ENCODE measurements around the gene FIBP. TPM values are rescaled to one million over a fixed set of nuclear protein-coding genes. Genes with fewer than 3 reads are reported as not detected.

The FIBP gene
- 110 TPM for total RNA-seq

- Histone ChIP-seq H3K36me3 (ENCODE audit: control insufficient read depth in 3 of 3, insufficient read depth in 3 of 3, low read length in 3 of 3) (peaks cover 24 to 33% (median 32%) of the 10 kb centered on the region in 3 donors), H3K4me3 (ENCODE audit: low read length in 3 of 3) (peak within 1 kb of the TSS; percentile 89 to 96 (median 92)), H3K27ac (ENCODE audit: low read depth, low read length) (peak within 1 kb of the TSS; percentile 89), H3K27me3 (ENCODE audit: control insufficient read depth in 3 of 3, insufficient read depth in 3 of 3, low read length in 3 of 3) (no peaks in the 10 kb centered on the region), H3K4me1 (ENCODE audit: control insufficient read depth in 3 of 3, insufficient read depth in 3 of 3, low read length in 3 of 3) (peaks cover 48 to 66% (median 58%) of the 10 kb centered on the region in 3 donors), H3K9me3 (ENCODE audit: control insufficient read depth in 3 of 3, low read length in 3 of 3) (no peaks in the 10 kb centered on the region), H3K9ac (ENCODE audit: low read depth in 1 of 3, low read length in 3 of 3) (peak within 1 kb of the TSS; percentile 86 to 93 (median 90))
These were observed at the start of gene FIBP for GRCh38 chr11:65888163-65888814. FIBP (minus strand) TSS chr11:65888471; CDS start chr11:65888418, 53 bp downstream.

DNA sequence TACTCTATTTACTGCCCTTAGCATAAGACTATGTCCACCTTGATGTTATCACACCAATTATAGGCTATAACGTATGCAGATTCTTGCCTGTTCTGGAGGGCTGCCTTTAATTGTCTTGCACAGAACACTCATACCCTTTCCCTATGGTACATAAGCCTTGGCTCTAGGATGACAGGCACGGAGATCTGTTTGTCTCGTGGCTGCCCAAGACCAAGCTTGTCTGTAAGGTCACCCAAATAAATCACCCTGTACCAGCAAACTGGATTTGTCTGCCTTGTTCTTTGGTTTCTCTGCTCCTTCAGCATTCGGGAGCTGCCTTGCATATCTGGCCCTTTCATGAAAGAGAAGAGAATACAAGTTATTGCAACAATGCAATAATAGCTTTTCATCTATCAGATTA, 49.5 kb upstream of the FIBP start:
- Histone ChIP-seq H3K9ac (ENCODE audit: low read depth in 1 of 3, low read length in 3 of 3) (no peak overlapping the region), H3K27me3 (ENCODE audit: control insufficient read depth in 3 of 3, insufficient read depth in 3 of 3, low read length in 3 of 3) (peaks cover 0 to 25% (median 5%) of the 10 kb centered on the region in 3 donors), H3K9me3 (ENCODE audit: control insufficient read depth in 3 of 3, low read length in 3 of 3) (no peaks in the 10 kb centered on the region), H3K36me3 (ENCODE audit: control insufficient read depth in 3 of 3, insufficient read depth in 3 of 3, low read length in 3 of 3) (no peaks in the 10 kb centered on the region), H3K27ac (ENCODE audit: low read depth, low read length) (no peak overlapping the region), H3K4me3 (ENCODE audit: low read length in 3 of 3) (no peak overlapping the region), H3K4me1 (ENCODE audit: control insufficient read depth in 3 of 3, insufficient read depth in 3 of 3, low read length in 3 of 3) (no peaks in the 10 kb centered on the region)

GRCh38 chr11:65934014-65934413, 45.7 kb upstream of the FIBP start:
- H3K9ac ChIP-seq (ENCODE audit: low read depth in 1 of 3, low read length in 3 of 3), result no peak overlapping the region
- H3K27me3 ChIP-seq (ENCODE audit: control insufficient read depth in 3 of 3, insufficient read depth in 3 of 3, low read length in 3 of 3), result peaks cover 0 to 21% (median 0%) of the 10 kb centered on the region in 3 donors
- H3K4me3 ChIP-seq (ENCODE audit: low read length in 3 of 3), result no peak overlapping the region
- H3K9me3 ChIP-seq (ENCODE audit: control insufficient read depth in 3 of 3, low read length in 3 of 3), result no peaks in the 10 kb centered on the region
- H3K4me1 ChIP-seq (ENCODE audit: control insufficient read depth in 3 of 3, insufficient read depth in 3 of 3, low read length in 3 of 3), result no peaks in the 10 kb centered on the region
- no peaks in the 10 kb centered on the region for H3K36me3 ChIP-seq (ENCODE audit: control insufficient read depth in 3 of 3, insufficient read depth in 3 of 3, low read length in 3 of 3)
- no peak overlapping the region for H3K27ac ChIP-seq (ENCODE audit: low read depth, low read length)

DNA sequence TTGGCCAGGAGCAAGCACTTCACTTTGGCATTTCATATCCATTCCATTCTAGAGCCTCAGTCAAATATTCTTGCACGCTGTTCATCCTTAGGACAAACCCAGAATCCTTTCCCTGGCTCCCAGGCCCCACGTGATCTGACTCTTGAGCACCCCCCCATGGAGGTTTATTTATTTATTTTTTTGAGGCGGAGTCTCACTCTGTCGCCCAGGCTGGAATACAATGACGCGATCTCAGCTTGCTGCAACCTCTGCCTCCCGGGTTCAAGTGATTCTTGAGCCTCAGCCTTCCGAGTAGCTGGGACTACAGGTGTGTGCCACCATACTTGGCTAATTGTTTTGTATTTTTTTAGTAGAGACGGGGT, 44.3 kb upstream of the FIBP start:
- no peaks in the 10 kb centered on the region for H3K9me3 ChIP-seq (ENCODE audit: control insufficient read depth in 3 of 3, low read length in 3 of 3)

DNA sequence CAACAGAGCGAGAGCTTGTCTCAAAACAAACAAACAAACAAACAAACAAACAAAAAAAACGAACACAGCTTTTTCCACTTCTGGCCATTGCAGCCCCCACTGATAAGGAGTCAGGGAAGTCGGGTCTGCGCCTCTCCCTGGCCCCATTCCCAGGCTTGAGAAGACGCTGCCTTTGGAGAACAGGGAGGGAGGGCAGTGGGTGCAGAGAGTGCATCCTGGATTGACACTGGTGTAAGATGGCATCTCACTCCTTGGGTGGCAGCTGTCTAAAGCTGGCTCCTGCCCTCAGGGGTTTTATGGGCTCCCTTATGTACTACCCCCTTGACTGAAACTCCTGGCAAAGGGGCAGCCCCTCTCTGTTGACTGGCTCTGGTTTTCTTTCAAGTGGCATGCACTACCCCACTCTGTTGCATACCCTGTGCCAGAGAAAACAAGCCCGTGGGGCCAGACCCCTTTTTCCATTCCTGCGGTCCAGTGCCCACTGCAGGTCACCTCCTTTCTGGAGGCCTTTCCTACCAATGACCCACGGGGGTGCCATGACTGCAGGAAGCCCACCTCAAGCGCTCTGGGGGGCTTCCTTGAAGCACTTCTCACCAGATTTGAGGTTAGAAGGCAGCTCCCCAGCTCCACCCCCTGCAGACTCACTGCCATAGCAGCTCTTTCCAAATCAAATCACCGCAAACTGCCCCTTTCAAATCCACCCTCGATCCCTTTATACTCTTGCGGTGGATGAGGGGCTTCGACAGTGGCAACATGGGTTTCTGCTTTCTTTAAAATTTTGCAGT, 43.7 kb upstream of the FIBP start:
- H3K27ac ChIP-seq (ENCODE audit: low read depth, low read length), result no peak overlapping the region
- no peaks in the 10 kb centered on the region for H3K9me3 ChIP-seq (ENCODE audit: control insufficient read depth in 3 of 3, low read length in 3 of 3)
- H3K27me3 ChIP-seq (ENCODE audit: control insufficient read depth in 3 of 3, insufficient read depth in 3 of 3, low read length in 3 of 3), result peaks cover 0 to 6% (median 0%) of the 10 kb centered on the region in 3 donors
- H3K4me1 ChIP-seq (ENCODE audit: control insufficient read depth in 3 of 3, insufficient read depth in 3 of 3, low read length in 3 of 3), result no peaks in the 10 kb centered on the region
- no peaks in the 10 kb centered on the region for H3K36me3 ChIP-seq (ENCODE audit: control insufficient read depth in 3 of 3, insufficient read depth in 3 of 3, low read length in 3 of 3)
- no peak overlapping the region for H3K4me3 ChIP-seq (ENCODE audit: low read length in 3 of 3)
- H3K9ac ChIP-seq (ENCODE audit: low read depth in 1 of 3, low read length in 3 of 3), result peak overlapping the region in 1 of 3 donors; percentile 3

More for the DNA sequence above, 44.3 kb upstream of the FIBP start:
- no peak overlapping the region for H3K9ac ChIP-seq (ENCODE audit: low read depth in 1 of 3, low read length in 3 of 3)
- no peak overlapping the region for H3K27ac ChIP-seq (ENCODE audit: low read depth, low read length)
- H3K4me3 ChIP-seq (ENCODE audit: low read length in 3 of 3), result no peak overlapping the region
- peaks cover 0 to 9% (median 0%) of the 10 kb centered on the region in 3 donors for H3K27me3 ChIP-seq (ENCODE audit: control insufficient read depth in 3 of 3, insufficient read depth in 3 of 3, low read length in 3 of 3)
- H3K4me1 ChIP-seq (ENCODE audit: control insufficient read depth in 3 of 3, insufficient read depth in 3 of 3, low read length in 3 of 3), result no peaks in the 10 kb centered on the region
- H3K36me3 ChIP-seq (ENCODE audit: control insufficient read depth in 3 of 3, insufficient read depth in 3 of 3, low read length in 3 of 3), result no peaks in the 10 kb centered on the region

- Histone ChIP-seq H3K9ac (ENCODE audit: low read depth in 1 of 3, low read length in 3 of 3) (no peak overlapping the region), H3K4me1 (ENCODE audit: control insufficient read depth in 3 of 3, insufficient read depth in 3 of 3, low read length in 3 of 3) (no peaks in the 10 kb centered on the region), H3K9me3 (ENCODE audit: control insufficient read depth in 3 of 3, low read length in 3 of 3) (no peaks in the 10 kb centered on the region), H3K27me3 (ENCODE audit: control insufficient read depth in 3 of 3, insufficient read depth in 3 of 3, low read length in 3 of 3) (peaks cover 0 to 3% (median 0%) of the 10 kb centered on the region in 3 donors), H3K4me3 (ENCODE audit: low read length in 3 of 3) (no peak overlapping the region), H3K36me3 (ENCODE audit: control insufficient read depth in 3 of 3, insufficient read depth in 3 of 3, low read length in 3 of 3) (no peaks in the 10 kb centered on the region), H3K27ac (ENCODE audit: low read depth, low read length) (no peak overlapping the region)
These were observed 40.4 kb upstream of the FIBP start for GRCh38 chr11:65928667-65929066.

- Histone ChIP-seq H3K27ac (ENCODE audit: low read depth, low read length) (no peak overlapping the region), H3K27me3 (ENCODE audit: control insufficient read depth in 3 of 3, insufficient read depth in 3 of 3, low read length in 3 of 3) (no peaks in the 10 kb centered on the region), H3K36me3 (ENCODE audit: control insufficient read depth in 3 of 3, insufficient read depth in 3 of 3, low read length in 3 of 3) (peaks cover under 1 to 5% (median under 1%) of the 10 kb centered on the region in 3 donors), H3K9ac (ENCODE audit: low read depth in 1 of 3, low read length in 3 of 3) (no peak overlapping the region), H3K4me1 (ENCODE audit: control insufficient read depth in 3 of 3, insufficient read depth in 3 of 3, low read length in 3 of 3) (no peaks in the 10 kb centered on the region), H3K4me3 (ENCODE audit: low read length in 3 of 3) (no peak overlapping the region), H3K9me3 (ENCODE audit: control insufficient read depth in 3 of 3, low read length in 3 of 3) (no peaks in the 10 kb centered on the region)
These were observed 39.7 kb upstream of the FIBP start for GRCh38 chr11:65927904-65928397.

DNA sequence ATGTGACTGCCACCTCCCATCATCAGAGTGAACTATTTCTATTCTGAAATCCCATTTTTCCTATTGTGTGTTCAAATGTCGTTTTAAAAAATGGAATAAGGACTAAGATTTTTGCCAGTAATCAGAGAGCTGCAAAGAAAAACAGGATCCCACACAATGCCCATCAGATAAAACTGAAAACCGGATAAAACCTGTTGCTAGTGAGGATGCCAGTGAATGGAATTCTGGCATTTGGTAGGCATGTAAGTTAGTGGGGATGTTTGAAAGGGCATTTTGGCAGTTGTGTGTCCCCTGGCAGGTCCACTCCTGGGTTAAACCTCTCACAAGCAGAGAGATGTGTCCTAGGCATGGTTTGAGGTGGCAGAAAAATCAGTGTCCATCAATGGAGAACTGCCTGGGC, 37.1 kb upstream of the FIBP start:
- H3K27ac ChIP-seq (ENCODE audit: low read depth, low read length), result no peak overlapping the region
- H3K27me3 ChIP-seq (ENCODE audit: control insufficient read depth in 3 of 3, insufficient read depth in 3 of 3, low read length in 3 of 3), result no peaks in the 10 kb centered on the region
- H3K4me3 ChIP-seq (ENCODE audit: low read length in 3 of 3), result no peak overlapping the region
- H3K9me3 ChIP-seq (ENCODE audit: control insufficient read depth in 3 of 3, low read length in 3 of 3), result no peaks in the 10 kb centered on the region
- H3K36me3 ChIP-seq (ENCODE audit: control insufficient read depth in 3 of 3, insufficient read depth in 3 of 3, low read length in 3 of 3), result peaks cover 9 to 20% (median 16%) of the 10 kb centered on the region in 3 donors
- peaks cover 6 to 7% (median 6%) of the 10 kb centered on the region in 3 donors for H3K4me1 ChIP-seq (ENCODE audit: control insufficient read depth in 3 of 3, insufficient read depth in 3 of 3, low read length in 3 of 3)
- no peak overlapping the region for H3K9ac ChIP-seq (ENCODE audit: low read depth in 1 of 3, low read length in 3 of 3)

GRCh38 chr11:65922565-65922964, 34.3 kb upstream of the FIBP start:
- H3K9ac ChIP-seq (ENCODE audit: low read depth in 1 of 3, low read length in 3 of 3), result no peak overlapping the region
- no peak overlapping the region for H3K27ac ChIP-seq (ENCODE audit: low read depth, low read length)
- no peak overlapping the region for H3K4me3 ChIP-seq (ENCODE audit: low read length in 3 of 3)
- H3K27me3 ChIP-seq (ENCODE audit: control insufficient read depth in 3 of 3, insufficient read depth in 3 of 3, low read length in 3 of 3), result no peaks in the 10 kb centered on the region
- H3K4me1 ChIP-seq (ENCODE audit: control insufficient read depth in 3 of 3, insufficient read depth in 3 of 3, low read length in 3 of 3), result peaks cover 19 to 23% (median 21%) of the 10 kb centered on the region in 3 donors
- no peaks in the 10 kb centered on the region for H3K9me3 ChIP-seq (ENCODE audit: control insufficient read depth in 3 of 3, low read length in 3 of 3)
- H3K36me3 ChIP-seq (ENCODE audit: control insufficient read depth in 3 of 3, insufficient read depth in 3 of 3, low read length in 3 of 3), result peaks cover 9 to 21% (median 20%) of the 10 kb centered on the region in 3 donors

GRCh38 chr11:65921876-65922275, 33.6 kb upstream of the FIBP start:
- H3K4me3 ChIP-seq (ENCODE audit: low read length in 3 of 3), result no peak overlapping the region
- H3K9me3 ChIP-seq (ENCODE audit: control insufficient read depth in 3 of 3, low read length in 3 of 3), result no peaks in the 10 kb centered on the region
- peaks cover 26 to 30% (median 28%) of the 10 kb centered on the region in 3 donors for H3K4me1 ChIP-seq (ENCODE audit: control insufficient read depth in 3 of 3, insufficient read depth in 3 of 3, low read length in 3 of 3)
- H3K36me3 ChIP-seq (ENCODE audit: control insufficient read depth in 3 of 3, insufficient read depth in 3 of 3, low read length in 3 of 3), result peaks cover 9 to 25% (median 25%) of the 10 kb centered on the region in 3 donors
- no peak overlapping the region for H3K9ac ChIP-seq (ENCODE audit: low read depth in 1 of 3, low read length in 3 of 3)
- H3K27me3 ChIP-seq (ENCODE audit: control insufficient read depth in 3 of 3, insufficient read depth in 3 of 3, low read length in 3 of 3), result no peaks in the 10 kb centered on the region
- H3K27ac ChIP-seq (ENCODE audit: low read depth, low read length), result no peak overlapping the region

All from skeletal muscle tissue (tissue), 4 donors.